ENCODE measurements around the gene HOXB13. TPM values are rescaled to one million over a fixed set of nuclear protein-coding genes. Genes with fewer than 3 reads are reported as not detected.

Gene HOXB13
- polyA plus RNA-seq, 2 of the 4 experiments (the other 2 are of a cell fraction): 3.2 to 3.5 TPM

GRCh38 chr17:48678141-48678971 lies 50.2 kb downstream of the HOXB13 start (continued):
- TF ChIP-seq, protein P1, sequence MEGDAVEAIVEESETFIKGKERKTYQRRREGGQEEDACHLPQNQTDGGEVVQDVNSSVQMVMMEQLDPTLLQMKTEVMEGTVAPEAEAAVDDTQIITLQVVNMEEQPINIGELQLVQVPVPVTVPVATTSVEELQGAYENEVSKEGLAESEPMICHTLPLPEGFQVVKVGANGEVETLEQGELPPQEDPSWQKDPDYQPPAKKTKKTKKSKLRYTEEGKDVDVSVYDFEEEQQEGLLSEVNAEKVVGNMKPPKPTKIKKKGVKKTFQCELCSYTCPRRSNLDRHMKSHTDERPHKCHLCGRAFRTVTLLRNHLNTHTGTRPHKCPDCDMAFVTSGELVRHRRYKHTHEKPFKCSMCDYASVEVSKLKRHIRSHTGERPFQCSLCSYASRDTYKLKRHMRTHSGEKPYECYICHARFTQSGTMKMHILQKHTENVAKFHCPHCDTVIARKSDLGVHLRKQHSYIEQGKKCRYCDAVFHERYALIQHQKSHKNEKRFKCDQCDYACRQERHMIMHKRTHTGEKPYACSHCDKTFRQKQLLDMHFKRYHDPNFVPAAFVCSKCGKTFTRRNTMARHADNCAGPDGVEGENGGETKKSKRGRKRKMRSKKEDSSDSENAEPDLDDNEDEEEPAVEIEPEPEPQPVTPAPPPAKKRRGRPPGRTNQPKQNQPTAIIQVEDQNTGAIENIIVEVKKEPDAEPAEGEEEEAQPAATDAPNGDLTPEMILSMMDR (IDR thresholded peaks at IDR 0.05): peak; percentile 99
- TF ChIP-seq MYC (IDR thresholded peaks at IDR 0.05; ENCODE audit: borderline replicate concordance, low read length) (no peak), HEYL (CRISPR knock-in tag; IDR thresholded peaks at IDR 0.05) (no peak), RCOR1 (IDR thresholded peaks at IDR 0.05; ENCODE audit: low read depth, low read length) (no peak), JUN (IDR thresholded peaks at IDR 0.05) (peak in 1 of 2 experiments; percentile 18; a peak in 1 of 5 replicates), MAFK (IDR thresholded peaks at IDR 0.05; ENCODE audit: partially characterized antibody) (no peak), RARB (CRISPR knock-in tag; IDR thresholded peaks at IDR 0.05) (no peak), JUNB (IDR thresholded peaks at IDR 0.05) (no peak), FOSB (CRISPR knock-in tag; IDR thresholded peaks at IDR 0.05) (no peak), CBX2 (IDR thresholded peaks at IDR 0.05; ENCODE audit: borderline replicate concordance, low read depth) (no peak), ESRRA (IDR thresholded peaks at IDR 0.05; ENCODE audit: borderline replicate concordance, low read length) (no peak), CBX8 (IDR thresholded peaks at IDR 0.05) (no peak), TP53 (CRISPR knock-in tag; IDR thresholded peaks at IDR 0.05) (no peak), USF2 (IDR thresholded peaks at IDR 0.05) (no peak), HOXB5 (CRISPR knock-in tag; IDR thresholded peaks at IDR 0.05) (no peak), HOXA7 (CRISPR knock-in tag; IDR thresholded peaks at IDR 0.05) (no peak), CHD2 (IDR thresholded peaks at IDR 0.05; ENCODE audit: low read length, partially characterized antibody) (peak; percentile 23), POLR2A (IDR thresholded peaks at IDR 0.05; ENCODE audit: low read length) (no peak), KDM1A (IDR thresholded peaks at IDR 0.05; ENCODE audit: low read depth) (no peak), ZFP36 (IDR thresholded peaks at IDR 0.05; ENCODE audit: borderline replicate concordance, partially characterized antibody) (no peak), REST (IDR thresholded peaks at IDR 0.05) (no peak), FOSL2 (IDR thresholded peaks at IDR 0.05) (no peak), FOSL2 (CRISPR knock-in tag; IDR thresholded peaks at IDR 0.05) (no peak), CEBPB (IDR thresholded peaks at IDR 0.05) (no peak), RFX5 (IDR thresholded peaks at IDR 0.05) (no peak), POLR2AphosphoS2 (conservative IDR thresholded peaks at IDR 0.05; ENCODE audit: low read length) (no peak)
- TF ChIP-seq, protein P2, sequence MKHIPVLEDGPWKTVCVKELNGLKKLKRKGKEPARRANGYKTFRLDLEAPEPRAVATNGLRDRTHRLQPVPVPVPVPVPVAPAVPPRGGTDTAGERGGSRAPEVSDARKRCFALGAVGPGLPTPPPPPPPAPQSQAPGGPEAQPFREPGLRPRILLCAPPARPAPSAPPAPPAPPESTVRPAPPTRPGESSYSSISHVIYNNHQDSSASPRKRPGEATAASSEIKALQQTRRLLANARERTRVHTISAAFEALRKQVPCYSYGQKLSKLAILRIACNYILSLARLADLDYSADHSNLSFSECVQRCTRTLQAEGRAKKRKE (CRISPR knock-in tag; IDR thresholded peaks at IDR 0.05; ENCODE audit: low read depth): no peak
- TF ChIP-seq, protein P3, sequence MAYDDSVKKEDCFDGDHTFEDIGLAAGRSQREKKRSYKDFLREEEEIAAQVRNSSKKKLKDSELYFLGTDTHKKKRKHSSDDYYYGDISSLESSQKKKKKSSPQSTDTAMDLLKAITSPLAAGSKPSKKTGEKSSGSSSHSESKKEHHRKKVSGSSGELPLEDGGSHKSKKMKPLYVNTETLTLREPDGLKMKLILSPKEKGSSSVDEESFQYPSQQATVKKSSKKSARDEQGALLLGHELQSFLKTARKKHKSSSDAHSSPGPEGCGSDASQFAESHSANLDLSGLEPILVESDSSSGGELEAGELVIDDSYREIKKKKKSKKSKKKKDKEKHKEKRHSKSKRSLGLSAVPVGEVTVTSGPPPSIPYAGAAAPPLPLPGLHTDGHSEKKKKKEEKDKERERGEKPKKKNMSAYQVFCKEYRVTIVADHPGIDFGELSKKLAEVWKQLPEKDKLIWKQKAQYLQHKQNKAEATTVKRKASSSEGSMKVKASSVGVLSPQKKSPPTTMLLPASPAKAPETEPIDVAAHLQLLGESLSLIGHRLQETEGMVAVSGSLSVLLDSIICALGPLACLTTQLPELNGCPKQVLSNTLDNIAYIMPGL (CRISPR knock-in tag; IDR thresholded peaks at IDR 0.05; ENCODE audit: borderline replicate concordance): no peak
- TF ChIP-seq, protein P4, sequence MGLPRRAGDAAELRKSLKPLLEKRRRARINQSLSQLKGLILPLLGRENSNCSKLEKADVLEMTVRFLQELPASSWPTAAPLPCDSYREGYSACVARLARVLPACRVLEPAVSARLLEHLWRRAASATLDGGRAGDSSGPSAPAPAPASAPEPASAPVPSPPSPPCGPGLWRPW (IDR thresholded peaks at IDR 0.05): no peak

Data from A549 (cell line).